Glomerular visceral epithelial cell (primary cell): Measurements from ENCODE around the gene DPH5.
A peak's percentile ranks its signal among the peaks of the same experiment; 100 is the strongest.
"Not testable (repeated sequence)": the region's sequence is repeated elsewhere in the genome, so short reads cannot be mapped to it uniquely, and the experiment has no call there.

Experiments
- DNase-seq: peaks from one replicate; pipeline ENCODE4 v3.0.0-alpha.2; 2016; ENCODE audit errors: extremely low spot score

DPH5 gene

DNA sequence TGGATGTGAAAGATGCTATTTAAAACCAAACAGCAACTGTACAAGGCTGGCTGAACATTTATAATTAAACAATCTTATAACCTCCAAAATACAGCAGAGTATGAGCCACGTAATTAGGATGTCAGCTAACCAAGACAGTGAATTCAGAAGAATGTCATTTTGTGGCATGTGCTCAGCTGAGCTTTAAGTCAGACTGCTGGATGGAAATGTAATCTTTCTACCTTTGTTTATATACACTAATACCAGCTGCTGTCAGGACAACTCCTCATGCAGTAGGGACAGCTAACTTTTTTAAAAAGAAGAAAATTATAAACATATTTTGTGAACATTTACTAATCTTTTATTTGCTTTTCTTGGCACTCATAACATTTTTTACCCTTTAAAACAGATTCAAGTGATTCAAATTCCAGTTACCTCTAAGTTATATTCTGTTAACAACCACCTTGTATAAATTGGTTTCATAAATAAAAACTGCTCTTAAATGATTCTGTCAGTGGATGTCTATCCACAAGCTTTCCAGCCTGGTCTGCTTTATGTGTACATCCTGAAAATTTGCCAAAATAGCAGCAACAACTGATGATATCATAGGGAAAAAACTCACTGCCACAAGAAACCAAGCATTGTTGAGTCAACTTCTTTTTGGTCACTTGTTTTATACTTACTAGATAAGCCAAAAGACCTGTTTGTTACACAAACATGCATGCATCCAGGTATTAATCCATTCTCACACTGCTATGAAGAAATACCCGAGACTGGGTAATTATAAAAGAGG lies 36.1 kb downstream of the DPH5 start:
- peak; percentile 63 for DNase-seq

DNA sequence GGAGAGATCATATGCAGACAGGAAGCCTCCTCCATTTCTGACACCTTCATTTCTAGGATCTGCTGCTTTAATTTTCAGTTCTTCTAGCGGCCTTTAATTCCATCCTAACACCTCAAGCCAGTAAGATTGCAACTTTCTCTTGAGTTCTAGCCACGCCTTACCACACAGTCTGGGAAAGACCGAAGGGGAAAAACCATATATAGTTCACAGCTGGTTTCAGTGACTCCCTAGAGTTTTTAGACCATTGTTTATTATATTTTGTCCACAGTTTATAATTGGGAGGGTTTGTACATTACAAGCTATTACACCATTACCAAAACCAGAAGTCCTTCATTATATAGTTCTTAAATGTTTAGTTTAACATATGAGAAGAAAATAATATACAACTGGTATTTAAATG lies 37.5 kb downstream of the DPH5 start:
- no peak for DNase-seq

DNA sequence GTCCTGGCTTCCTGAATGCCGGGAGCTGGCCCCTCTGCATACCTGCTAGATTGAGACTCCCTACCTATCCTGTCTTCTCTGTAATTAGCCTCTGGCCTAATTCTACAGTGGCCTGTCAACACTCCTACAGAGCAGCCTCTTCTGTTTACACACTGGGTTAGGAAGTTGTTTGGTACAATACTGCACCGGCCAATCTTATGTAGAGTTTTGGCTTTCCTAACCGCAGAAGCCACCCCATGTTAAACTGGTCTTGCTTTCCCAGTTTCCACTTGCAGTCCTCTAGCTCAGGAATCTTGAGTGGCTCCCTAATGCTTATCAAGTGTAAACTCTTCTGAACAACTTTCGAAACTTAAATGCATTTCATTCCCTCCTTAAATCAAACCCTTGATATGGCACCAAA lies 42.8 kb downstream of the DPH5 start:
- no peak for DNase-seq

DNA sequence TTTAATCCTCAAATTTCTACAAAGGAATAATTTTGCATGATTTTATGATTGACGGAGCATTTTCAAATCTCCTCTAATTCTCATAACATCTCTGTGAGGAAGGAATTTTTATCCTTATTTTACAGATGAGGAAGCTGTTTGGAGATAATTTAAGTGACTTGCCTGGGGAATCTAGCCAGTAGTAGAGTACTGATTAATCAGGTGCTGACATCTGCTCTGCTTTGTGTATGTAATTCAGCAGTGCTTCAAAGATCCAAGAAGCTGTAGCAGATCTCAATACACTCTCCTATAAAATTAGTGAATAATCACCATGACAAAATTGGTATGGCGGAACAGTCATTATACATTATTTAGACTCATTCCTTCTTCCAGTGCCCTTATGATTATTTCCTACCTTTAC lies 46.0 kb downstream of the DPH5 start:
- no peak for DNase-seq

DNA sequence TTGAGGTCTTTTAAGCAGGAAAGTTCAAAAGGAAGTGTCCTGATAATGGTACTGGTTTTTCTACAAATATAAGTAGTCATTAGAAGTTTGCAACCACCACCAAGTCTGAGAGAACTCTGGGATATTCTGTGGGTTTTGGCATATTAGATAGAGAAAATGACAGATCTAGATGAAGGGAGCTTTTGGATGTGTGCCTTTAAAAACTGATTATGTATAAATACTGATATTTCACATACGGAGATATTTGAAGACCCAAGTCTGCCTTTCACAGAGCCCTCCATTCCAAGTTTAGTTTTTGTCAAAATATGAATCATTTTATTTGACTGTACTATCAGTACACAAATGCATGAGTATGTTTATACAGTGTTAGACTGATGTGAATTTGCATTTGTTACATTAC lies 48.6 kb downstream of the DPH5 start:
- no peak for DNase-seq

DNA sequence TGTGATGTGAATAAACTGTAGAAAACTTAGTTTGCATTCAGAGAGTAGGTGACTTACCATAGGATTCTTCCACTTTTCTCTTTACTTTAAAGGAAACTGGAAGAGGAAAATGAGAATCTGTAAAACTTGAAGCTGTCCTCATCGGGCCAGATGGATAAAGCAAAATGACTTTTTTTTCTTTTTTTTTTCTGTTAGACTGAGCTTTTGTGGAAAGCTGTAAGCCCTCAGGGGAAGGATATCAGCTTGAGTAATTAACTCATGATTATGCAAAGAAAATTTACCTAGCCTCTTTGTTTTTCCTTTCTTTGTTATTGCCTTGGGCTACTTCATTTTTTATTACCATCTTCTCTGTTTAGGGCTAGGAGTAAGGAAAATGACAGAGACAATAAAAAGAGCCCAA lies 53.4 kb downstream of the DPH5 start:
- DNase-seq: no peak

DNA sequence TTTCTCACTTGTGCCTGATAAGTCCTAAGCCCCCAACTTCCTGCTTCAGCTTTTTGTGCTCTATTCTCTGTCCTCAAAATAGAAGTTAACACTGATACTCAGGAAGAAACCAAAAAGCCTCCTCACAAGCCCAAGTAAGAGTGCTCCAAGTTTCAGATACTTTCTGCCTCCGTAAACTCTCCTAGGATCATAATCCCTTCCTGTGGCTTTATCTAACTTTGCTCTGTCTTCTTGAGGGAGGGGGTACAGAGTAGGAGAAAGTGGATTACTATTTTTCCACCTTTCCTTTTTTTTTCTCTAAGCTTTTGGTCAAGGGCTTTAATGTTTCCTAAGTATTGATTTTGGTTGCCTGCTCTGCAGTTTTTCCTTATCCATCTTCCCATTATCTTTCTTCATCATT lies 54.6 kb downstream of the DPH5 start:
- no peak for DNase-seq

DNA sequence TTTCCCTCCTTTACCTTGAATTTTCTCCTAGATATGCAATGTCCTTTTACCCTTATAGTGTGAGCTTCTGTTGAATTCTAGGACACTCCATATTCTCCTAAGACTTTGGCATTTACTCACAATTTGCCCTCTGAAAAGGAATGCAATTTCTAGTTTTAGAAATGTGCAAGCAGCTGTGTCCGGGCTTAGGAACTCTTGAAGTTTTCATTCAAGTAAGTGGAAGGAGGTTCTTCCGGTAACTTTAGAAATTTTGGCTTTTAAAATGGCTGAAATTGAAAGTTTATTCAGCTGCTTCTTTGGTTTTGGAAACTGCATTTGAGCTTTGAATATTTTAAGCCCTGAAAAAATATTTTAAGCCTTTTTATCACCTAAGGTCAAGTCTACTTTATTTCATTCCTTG lies 56.3 kb downstream of the DPH5 start:
- no peak for DNase-seq

DNA sequence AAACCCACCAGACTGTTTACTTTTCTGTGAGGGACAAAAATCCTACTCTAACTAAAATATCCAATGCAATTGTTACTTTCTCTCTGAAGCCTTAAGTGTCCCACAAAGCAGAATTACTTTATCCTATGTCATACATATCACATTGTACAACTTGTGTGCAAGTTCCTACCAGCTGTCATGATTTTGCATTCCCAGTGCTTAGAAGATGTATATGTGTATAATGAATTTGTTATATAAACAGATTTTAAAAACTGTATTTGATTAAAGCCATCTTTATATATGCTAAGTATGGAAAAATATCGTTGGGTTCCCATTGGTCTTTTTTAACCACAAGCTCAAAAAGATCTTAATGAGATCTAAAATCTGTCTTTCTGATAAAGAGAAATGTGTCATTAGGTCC lies 57.0 kb downstream of the DPH5 start:
- no peak for DNase-seq

DNA sequence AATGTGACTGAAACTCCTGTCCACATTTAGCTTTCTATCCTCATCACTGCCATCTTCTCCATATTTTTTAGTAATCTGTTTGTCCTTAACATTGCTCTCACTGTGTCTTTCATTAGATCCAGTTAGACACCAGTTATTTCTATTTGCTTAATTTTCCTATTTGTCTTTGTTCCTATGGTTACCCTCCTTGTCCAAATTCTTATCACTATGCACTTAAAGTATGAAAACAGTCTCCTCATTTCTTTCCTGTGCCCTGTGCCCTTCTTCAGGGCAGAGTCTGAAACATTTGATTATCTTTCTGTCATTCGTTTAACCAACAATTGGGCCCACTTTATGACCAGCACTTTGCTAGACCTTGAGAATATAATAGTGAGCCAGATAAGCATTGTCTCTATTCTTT lies 65.5 kb downstream of the DPH5 start:
- DNase-seq: no peak

DNA sequence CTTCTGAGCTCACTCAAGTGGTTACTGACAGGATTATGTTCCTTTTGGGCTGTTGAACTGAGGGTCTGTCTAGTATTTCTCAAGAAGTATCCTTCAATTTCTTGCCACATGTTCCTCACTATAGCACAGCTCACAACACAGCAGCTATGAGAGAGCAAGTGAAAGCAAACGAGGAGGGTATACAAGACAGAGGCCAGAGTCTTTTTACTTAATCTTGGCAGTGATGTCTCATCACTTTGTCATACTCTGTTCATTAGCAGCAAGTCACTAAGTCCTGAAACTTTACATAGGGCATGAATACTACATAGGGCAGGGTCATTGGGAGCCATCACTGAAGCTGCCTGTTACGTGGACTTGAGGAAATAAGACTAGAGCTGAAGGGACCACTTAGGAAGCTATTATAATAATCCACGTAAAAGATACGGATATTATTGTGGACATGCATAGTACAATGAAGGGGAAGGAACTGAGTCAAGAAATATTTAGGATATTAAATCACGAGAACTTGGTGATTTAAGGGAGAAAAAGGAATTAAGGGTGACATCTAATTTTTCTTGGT lies 66.0 kb downstream of the DPH5 start:
- DNase-seq: no peak

DNA sequence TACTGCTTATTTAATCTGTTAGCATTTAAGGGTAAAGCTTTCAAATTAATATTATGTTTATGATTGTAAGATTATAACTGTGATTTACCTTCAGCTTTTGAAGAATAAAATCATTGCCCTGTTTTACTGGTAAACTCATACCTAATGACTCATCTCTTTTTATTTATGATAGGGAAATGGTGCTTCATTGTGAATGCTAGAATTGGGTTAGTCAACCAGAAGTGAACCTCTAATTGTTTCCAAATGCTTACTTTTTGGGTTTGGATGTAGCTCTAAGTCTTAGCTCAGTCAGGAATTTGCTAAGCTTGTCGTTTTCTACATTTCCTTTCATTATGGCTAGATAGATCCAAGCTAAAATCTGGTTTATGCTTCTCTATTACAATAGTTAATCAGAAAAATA lies 70.3 kb downstream of the DPH5 start:
- no peak for DNase-seq

DNA sequence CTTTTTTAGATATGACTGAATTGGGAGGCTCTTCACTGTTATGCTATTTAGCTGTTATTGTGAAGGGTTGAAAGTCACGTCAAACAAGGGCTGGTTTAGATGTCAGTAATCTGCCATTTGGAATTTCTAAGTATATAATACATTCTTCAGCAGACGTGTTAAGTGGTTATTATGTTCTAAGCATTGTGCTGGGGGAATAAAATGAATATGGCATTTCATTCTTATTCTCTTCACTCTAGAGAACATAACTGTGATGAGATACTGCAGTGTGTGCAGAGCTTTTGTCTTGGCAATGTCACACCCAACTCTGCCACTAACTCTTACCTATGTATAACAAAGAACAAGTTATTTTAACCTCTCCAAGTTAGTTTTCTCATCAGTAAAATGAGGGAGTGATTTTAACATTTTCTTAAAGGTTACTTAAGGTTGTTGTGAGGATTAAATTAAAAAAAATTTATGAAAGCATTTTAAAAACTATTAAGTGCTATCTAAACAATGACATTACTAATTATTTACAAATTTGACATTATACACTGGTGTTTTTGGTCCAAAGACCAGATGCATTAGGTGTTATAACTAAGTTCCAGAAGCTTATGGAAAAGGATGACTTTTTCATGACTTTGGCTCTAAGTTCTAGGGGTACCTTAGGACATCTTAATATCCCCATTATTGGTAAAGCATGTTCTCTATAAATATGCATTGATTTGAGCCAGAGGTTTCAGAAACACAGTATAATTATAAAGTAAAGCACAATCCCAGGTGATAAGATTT lies 71.4 kb downstream of the DPH5 start:
- no peak for DNase-seq

DNA sequence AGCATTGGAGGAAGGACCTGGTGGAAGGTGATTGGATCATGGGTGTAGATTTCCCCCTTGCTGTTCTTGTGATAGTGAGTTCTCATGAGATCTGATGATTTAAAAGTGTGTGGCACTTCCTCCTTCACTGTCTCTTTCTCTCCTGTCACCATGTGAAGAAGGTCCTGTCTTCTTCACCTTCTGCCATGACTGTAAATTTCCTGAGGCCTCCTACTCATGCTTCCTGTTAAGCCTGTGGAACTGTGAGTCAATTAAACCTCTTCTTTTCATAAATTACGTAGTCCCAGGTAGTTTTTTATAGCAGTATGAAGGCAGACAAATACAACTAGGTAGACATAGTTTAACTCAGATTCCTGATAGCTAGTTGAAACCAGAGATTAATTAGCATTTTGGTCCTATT lies 72.6 kb downstream of the DPH5 start:
- DNase-seq: not testable (repeated sequence)

DNA sequence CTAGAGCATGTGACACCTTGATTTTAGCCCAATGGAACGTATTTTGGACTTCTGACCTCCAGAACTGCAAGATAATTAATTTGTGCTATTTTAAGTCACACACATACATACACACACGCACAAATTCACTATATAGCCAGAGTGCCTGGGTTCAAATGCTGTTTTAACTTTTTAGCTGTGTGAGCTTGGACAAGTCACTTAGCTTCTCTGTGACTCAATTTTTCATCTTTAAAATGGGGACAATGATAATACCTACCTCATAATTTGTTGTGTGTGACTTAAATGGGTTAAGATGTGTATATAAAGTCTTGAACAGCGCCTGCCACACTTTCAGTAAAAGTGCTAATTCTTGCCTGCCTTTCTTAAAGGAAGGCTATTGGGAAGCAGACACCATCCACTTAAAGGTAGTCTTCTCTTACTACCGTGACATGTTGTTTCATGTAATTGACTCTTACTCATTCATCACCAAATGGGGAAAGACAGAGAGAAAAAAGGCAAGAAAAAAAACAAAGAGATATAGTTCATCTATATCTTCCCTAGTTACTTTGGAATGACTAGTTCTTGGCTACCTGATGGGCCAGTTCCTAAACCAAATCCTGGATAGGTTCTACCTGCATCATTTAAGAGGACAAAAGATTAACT lies 73.4 kb downstream of the DPH5 start:
- no peak for DNase-seq

DNA sequence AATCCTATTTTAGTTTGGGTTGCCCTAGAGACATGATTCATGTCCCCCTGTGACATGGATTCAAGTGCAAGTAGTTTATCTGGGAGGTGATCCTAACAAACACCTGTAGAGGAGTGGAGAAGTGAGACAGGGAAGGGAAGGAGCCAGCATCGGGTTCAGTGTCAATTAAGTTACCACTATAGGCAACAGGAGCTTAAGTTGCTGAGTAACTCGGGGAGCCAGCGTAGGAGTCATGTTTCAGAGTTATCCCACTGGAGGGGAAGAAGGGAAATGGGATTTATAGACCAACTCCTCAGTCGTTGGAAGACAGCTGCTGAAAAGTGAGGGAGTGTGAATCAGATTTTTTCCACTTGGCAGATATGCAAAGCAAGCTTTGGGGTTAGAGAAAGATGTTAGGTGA lies 74.8 kb downstream of the DPH5 start:
- no peak for DNase-seq

DNA sequence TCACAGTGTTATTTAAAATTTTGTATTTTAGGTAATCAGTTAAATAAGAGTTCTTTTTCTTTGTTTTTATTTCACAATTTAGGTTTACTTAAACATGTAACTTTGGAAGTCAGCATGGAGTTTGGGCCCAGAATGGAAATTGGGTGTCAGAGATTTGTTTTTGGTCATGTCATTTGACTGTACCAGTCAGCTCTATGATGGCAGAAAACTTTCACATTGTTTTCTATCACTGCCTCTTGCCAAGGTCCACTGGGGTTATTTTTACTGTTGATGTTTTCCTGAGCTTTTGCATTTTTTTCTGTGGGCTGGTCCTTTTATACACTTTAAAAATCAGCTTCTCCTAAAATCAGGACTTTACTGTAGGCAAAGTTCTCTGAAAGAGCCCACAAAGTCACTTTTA lies 75.2 kb downstream of the DPH5 start:
- DNase-seq: no peak

DNA sequence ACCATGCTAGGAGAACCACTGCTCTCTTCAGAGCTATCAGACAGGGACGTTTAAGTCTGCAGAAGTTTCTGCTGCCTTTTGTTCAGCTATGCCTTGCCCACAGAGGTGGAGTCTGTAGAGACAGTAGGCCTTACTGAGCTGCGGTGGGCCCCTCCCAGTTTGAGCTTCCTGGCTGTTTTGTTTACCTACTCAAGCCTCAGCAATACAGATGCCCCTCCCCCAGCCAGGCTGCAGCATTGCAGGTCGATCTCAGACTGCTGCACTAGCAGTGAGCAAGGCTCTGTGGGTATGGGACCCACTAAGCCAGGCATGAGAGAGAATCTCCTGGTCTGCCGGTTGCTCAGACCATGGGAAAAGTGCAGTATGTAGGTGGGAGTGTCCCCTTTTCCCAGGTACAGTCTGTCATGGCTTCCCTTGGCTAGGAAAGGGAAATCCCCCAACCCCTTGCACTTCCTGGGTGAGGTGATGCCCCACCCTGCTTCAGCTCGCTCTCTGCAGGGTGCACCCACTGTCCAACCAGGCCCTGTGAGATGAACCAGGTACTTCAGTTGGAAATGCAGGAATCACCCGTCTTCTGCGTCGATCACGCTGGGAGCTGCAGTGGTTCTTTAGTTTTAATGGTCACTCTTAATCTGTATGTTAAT lies 75.9 kb downstream of the DPH5 start:
- DNase-seq: not testable (repeated sequence)

DNA sequence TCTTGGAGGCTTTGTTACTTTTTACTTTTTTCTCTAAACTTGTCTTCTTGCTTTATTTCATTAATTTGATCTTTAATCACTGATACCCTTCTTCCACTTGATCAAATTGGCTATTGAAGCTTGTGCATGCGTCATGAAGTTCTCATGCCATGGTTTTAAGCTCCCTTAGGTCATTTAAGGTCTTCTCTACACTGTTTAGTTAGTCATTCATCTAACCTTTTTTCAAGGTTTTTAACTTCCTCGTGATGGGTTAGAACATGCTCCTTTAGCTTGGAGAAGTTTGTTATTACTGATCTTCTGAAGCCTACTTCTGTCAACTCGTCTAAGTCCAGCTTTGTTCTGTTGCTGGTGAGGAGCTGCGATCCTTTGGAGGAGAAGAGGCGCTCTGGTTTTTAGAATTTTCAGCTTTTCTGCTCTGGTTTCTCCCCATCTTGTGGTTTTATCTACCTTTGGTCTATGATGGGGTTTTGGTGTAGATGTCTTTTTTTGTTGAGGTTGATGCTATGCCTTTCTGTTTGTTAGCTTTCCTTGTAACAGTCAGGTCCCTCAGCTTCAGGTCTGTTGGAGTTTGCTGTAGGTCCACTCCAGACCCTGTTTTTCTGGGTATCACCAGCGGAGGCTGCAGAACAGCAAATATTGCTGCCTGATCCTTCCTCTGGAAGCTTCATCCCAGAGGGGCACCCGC lies 76.7 kb downstream of the DPH5 start:
- not testable (repeated sequence) for DNase-seq

DNA sequence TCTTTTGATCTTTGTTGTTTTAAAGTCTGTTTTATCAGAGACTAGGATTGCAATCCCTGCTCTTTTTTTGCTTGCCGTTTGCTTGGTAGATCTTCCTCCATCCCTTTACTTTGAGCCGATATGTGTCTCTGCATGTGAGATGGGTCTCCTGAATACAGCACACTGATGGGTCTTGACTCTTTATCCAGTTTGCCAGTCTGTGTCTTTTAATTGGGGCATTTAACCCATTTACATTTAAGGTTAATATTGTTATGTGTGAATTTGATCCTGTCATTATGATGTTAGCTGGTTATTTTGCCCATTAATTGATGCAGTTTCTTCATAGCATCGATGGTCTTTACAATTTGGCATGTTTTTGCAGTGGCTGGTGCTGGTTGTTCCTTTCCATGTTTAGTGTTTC lies 77.8 kb downstream of the DPH5 start:
- DNase-seq: not testable (repeated sequence)

DNA sequence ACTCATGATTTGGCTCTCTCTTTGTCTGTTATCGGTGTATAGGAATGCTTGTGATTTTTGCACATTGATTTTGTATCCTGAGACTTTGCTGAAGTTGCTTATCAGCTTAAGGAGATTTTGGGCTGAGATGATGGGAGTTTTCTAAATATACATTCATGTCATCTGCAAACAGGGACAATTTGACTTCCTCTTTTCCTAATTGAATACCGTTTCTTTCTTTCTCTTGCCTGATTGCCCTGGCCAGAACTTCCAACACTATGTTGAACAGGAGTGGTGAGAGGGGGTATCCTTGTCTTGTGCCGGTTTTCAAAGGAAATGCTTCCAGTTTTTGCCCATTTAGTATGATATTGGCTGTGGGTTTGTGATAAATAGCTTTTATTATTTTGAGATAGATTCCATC lies 79.5 kb downstream of the DPH5 start:
- not testable (repeated sequence) for DNase-seq

DNA sequence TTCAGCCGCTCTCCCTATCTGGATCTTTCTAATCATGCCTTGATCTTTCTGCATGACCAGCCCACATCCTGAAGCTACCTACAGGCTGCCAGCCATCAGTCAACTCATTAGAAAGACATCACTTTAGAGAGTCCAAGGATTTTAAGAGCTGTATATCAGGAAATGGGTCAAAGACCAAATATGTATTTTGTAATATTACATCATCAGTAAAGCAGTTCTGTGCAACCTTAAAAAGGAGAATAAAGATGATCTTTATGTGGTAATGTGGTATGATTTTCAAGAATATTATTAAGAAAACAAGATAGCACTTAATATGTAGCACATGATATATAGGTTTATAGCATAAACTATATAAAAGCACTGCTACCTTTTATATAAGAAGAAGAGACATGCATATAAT lies 82.1 kb downstream of the DPH5 start:
- DNase-seq: no peak
